SKM-1 treated with dmso at 0.1 percent for 144 hours (cell line): ENCODE results near the gene ATG16L1.

Experiments
- DNase-seq: peaks from one replicate; lab custom pipeline; 2025; ENCODE audit not compliant: unreplicated experiment; lab: John Stamatoyannopoulos, UW

ATG16L1 gene

DNA sequence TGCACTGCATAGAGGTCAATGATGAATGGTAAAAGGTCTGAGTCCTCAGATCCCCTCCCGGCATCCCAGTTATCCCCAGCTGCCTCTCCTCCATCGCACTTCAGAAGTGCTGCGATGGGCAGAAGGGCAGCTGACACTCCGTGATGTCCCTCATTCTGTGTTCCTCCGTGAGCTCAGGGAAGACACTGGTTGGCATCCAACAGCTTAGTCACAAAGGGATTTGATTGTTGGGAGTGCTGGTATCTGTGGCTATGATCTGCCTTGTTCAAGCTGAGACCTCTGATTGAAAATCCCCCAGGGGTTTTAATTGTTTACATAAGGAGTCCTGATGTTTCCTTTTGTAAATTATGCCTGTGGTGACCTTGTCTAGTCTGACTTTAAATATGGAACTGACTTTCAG lies 37.2 kb downstream of the ATG16L1 start:
- DNase-seq: no peak

DNA sequence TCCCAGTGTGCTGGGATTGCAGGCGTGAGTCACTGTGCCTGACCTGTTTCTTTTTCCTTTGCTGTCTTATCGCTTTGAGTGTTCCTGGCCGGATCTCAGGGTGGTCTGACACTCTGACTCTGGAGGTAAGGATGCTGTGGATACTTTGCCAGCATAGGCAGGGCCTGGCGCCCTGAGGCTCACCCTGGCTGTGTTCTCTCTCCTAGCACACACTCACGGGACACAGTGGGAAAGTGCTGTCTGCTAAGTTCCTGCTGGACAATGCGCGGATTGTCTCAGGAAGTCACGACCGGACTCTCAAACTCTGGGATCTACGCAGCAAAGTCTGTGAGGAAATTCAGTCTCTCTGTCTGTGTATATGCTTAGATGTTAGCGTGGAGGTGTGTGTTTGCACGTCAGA lies 38.2 kb downstream of the ATG16L1 start:
- DNase-seq: no peak

DNA sequence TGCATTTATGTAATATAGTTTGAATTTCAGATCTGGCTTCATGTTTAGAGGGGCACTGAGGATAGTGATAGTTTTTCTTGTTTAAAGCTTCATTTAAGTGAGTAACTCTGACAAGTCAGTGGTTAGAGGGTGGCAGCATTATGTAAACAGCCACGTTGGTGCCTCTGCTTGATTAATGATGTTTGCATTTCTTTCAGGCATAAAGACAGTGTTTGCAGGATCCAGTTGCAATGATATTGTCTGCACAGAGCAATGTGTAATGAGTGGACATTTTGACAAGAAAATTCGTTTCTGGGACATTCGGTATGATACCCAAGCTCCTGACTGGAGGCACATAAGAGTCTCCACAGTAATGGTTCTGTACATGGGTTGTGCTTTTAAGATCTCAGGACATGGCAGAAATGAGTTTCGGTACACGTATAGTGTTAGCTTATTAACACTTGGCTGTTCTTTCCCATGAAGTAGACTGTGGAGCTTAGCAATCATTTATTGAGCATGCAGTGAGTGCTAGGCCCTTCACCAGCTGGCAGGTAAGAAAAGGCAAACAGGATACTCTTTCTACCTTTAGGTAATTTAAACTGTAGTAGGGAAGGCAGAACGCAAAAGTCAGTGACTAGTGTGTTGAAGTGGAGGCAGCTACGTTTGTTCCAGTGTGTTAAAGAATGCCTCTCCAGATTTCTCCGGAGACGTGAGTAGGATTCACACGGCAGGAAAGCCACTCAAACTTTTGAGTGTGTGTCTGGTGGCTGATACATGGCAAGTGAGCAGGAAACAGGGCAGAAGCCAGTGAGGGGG lies 38.8 kb downstream of the ATG16L1 start:
- DNase-seq: no peak

DNA sequence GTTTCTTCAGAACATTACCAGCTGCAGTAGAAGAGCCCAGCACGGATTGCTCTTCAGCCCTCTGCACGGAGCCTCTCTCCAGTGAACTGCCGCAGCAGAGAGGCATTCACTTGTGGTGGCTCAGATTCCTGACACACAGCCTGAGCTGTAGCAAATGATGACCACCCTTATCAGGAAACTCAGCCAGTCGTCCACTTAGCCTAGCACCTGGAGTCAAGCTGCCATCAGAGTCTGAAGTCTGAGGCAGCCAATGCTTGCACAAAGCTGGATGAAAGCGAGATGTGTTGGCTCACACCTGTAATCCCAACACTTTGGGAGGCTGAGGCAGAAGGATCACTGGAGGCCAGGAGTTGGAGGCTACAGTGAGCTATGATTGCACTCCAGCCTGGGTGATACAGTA lies 44.4 kb downstream of the ATG16L1 start:
- no peak for DNase-seq

DNA sequence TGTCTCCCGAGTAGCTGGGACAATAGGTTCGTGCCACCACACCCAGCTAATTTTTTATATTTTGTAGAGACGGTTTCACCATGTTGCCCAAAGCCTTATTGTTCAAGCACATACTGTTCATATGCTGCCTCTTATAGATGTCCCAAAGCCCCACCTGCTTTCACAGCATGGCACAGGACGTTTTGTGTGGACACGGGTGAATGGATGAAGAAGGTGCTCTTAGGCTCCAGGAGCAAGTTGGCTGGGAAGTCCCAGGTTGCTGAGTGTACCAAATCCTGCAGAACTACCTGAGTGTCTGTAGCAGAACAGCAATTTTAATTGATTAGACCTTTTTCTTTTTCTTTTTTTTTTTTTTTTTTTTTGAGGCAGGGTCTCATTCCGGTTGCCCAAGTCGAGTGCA lies 45.6 kb downstream of the ATG16L1 start:
- DNase-seq: no peak

DNA sequence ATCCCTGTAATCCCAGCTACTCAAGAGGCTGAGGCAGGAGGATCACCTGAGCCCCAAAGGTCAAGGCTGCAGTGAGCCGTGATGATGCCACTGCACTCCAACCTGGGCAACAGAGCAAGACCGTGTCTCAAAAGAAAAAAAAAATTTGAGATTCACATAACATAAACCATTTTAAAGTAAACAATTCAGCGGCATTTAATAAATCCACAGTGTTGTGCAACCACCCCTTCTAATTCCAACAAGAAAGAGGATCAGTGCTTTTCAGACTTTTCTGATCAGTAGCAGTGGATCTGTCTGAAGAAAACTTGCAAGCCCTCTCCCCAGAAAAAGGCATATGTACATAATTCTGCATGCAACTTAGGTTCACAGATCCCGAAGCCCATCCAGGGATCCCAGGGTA lies 48.9 kb downstream of the ATG16L1 start:
- no peak for DNase-seq

DNA sequence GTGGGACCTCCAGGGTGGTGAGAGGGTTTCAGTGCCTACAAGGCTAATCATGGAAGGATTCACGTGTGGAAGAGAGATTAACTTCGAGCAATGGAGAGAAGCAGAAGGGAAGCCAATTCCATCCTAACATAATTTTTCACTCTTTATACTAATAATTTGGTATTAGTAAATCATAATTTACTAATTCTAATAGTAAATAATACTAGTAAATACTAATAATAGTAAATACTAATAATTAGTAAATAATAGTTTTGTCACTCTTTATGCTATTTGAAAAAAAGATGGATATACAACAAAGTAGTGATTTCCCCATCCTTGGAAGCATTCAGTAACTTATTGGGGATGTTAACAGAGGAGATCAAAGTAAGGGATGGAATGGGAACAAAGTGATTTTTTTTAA lies 49.8 kb downstream of the ATG16L1 start:
- no peak for DNase-seq

DNA sequence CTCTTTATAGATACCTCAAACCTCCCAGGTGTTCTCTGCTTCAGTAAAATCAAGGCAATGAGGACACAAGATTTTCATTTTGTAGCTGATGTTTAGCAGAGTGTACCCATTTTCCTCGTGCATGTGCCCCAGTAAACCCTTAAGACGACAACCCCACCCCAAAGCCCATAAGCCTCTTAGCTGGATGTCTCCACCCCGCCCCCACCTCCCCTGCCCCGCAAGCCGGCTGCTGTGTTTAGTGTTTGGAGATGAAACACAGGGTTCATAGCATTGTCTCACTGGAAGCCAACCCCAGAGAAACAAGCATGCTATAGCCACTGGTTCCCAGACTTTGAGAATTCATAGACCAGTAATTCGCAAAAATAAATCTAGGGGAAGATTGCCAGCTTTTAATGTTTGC lies 50.3 kb downstream of the ATG16L1 start:
- no peak for DNase-seq

DNA sequence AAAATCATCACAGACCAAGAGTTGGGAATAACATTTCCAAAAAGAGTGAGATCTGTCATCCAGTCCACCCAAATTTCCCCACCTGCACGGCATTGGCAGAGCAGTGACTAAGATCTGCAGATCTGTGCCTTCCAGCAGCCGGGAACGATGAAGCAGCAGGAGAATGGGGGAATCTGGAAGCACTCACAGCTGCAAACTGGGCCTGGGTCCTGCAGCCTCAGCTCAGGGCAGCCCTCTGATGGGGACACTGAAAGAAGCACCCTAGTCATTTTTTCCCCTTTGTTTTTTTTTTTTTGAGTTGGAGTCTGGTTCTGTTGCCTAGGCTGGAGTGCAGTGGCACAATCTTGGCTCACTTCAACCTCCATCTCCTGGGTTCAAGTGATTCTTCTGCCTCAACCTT lies 51.8 kb downstream of the ATG16L1 start:
- no peak for DNase-seq

DNA sequence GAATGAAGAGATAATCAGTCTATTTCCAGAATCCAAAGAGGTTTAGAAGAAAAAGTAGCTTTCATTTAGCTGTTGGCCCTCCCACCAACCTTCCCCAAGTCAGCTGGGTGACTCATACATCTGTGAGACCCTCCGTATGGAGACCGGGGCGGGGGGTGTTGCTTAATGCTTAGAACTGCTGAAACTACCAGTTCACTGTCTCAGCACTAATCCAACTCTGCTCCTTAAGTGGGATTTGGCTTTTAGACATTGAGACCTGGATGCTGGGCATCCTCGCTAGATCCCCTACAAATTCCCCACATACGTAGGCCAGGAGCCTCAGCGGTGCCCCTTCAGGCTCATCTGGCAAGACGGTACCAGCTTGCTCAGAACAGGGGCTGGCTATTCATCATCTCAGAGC lies 56.1 kb downstream of the ATG16L1 start, which contains the start of gene SAG:
SAG (plus strand) TSS at position 252 of the 400 bp plus-strand sequence. CDS start 1,374 bp downstream, outside the sequence.
- no peak for DNase-seq

DNA sequence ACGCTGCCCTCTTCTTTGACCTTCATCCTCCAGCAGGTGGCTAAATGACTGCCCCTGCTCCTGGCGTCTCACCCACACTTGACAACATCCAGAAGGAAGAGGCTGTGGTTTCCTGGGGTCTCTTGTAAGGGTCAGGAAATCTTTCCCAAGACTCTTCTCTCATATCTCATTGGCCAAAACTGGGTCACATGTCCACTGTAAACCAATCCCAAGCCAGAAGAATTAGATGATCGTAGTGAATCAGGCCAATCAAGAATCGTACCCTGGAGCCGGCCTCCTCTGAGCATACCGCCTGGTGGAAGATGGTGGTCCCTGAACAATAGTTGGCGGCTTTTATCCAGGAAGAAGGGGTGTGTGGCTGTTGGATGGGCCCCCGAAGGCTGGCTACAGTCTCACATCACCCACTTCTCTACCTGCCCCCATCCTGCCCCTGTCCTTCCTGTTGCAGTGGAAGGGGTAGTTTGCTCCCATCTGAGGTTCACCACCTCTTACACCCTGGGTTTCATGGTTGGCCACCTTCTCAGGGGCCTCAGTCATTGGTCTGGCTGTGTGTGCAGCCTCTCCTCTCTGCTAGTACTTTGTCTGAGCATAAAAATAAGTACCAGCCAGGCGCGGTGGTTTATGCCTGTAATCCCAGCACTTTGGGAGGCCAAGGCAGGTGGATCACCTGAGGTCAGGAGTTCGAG lies 59.9 kb downstream of the ATG16L1 start:
- DNase-seq: no peak

DNA sequence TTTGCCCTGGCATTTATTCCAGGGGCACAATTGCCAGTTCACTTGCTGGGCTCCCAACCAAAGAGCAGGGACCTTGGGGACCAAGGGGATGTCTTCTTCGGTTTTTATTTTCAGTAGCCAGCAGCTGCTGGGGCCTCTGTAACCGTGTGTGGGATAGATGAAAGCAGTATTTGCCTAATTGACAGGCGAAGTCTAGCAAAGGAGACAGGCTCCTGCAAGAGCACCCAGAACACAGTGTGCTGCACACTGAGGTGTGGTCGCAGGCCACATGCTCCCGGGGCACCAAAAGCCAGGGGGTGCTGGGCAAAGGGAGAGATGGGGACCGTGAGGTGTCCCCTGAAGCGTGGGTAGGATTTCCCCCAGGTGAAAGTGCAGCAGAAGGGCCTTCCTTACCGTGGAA lies 61.4 kb downstream of the ATG16L1 start:
- DNase-seq: no peak

DNA sequence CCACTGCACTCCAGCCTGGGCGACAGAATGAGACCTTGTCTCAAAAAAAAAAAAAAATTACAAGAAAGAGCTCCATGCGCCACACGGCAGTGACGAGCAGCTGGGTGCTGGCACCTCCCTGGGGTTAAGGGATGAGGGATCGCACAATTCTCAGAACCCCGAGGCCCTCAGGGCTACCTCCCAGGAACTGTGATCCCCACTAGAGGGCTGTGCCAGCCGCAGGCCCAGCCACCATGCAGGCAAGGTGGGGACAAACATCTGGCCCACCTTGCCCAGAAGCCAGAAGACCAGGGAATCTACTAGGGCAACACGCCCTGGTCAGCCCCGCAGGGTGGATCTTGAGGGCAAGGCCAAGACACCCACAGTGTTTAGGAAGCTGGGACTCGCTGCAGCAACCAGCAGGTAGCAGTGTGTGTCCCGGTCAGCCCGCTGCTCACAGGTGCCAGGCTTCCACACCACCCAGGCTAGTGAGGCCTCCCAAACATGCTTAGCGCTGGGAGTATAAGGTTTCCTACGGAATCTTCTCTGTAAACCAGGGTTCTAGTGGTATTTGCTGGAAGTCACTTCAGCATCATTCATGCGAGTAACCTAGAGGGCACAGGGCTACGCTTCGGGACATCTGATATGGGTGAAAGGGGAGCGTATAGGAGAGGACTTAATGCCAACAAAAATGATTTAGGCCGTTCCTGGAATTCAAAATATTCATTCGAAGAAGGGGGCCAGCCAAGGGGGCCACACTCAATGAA lies 62.9 kb downstream of the ATG16L1 start:
- no peak for DNase-seq

DNA sequence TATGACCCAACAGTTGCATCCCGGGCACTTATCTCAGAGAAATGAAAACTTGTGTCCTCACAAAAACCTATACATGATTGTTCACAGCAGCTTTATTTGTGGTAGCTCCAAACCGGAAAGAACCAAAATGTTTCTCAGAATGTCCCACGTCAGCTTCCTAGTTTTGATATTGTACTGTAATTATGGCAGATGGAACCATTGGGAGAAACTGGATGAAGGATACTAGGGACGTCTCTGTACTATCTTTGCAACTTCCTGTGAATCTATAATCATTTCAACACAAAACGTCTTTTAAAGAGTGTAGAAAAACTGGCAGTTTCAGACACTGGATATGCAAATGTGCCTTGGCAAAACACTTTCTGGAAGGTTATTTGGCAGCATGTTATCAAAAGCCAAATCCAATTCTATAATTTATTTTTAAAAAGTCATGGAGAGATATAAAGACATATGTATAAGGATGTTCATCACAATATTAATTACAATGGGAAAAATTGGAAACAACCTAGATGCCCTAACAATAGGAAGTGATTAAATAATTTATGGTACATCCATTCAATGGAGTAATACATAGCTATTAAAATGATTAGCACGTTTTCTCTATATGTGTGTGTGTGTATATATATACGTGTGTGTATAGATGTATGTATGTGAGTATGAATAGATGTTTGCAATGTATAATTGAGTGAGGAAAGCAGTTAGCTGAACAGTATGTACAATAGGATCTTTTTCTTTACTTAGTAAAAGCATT lies 65.9 kb downstream of the ATG16L1 start:
- DNase-seq: no peak

DNA sequence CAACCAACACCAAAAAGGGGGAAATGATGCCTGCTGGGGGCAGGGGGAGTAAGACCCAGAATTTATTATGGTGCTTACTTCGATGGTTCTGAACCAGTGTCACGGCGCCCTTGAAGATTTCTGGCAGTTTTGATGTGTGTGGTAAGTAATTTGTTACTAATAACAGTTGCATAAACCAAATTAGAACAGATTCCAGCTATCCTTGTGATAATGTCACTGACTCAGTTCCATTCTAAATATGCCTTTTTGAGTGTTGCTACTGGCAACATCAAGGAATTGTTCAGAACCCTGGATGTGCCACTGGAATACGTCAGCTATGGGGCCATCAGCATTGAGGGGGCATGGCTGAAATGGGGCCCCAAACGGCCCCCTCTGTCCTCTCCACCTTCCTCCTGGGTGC lies 67.8 kb downstream of the ATG16L1 start:
- no peak for DNase-seq

DNA sequence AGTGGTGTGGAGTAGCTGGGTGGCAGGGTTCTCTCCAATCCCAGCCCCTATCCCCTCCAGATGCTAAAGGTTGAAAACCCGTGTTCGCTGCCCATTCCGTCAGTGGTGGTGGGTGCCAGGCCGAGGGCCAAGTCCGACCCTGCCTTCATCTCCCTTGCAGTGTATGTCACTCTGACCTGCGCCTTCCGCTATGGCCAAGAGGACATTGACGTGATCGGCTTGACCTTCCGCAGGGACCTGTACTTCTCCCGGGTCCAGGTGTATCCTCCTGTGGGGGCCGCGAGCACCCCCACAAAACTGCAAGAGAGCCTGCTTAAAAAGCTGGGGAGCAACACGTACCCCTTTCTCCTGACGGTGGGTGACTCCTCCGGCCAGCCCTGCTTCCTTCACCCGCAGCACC lies 69.0 kb downstream of the ATG16L1 start:
- no peak for DNase-seq

DNA sequence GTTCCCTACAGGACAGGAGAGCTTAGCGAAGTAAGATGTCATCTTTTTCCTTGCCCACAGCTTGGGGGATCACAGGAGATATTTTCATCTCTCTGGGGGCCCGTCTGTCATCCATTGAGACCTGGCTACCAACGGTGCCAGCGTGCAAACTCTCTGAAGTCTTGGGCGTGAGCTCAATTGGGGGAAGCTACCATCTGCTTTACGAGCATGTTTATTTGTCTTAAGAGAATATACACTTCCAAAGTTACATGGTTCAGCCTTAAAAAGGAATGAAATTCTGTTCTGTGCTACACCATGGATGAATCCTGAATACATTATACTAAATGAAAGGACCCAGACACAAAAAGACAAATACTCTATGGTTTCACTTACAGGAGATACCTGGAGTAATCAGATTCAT lies 69.7 kb downstream of the ATG16L1 start:
- DNase-seq: no peak

DNA sequence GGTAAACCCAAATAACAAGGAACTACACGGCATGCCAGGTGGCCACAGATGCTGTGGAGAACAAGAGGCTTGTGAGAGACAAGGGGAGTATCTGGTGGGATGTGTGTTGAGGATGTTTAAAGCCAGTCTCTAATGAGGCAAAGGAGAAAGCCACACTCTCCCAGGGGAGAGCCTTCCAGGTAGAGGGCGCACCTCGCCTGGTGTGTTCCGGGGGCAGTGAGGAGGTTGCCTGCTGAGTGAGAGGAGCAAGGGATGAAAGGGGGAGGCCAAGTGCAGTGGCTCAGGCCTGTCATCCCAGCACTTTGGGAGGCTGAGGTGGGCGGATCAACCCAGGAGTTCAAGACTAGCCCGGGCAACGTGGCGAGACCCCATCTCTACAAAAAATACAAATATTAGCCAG lies 72.4 kb downstream of the ATG16L1 start:
- no peak for DNase-seq

DNA sequence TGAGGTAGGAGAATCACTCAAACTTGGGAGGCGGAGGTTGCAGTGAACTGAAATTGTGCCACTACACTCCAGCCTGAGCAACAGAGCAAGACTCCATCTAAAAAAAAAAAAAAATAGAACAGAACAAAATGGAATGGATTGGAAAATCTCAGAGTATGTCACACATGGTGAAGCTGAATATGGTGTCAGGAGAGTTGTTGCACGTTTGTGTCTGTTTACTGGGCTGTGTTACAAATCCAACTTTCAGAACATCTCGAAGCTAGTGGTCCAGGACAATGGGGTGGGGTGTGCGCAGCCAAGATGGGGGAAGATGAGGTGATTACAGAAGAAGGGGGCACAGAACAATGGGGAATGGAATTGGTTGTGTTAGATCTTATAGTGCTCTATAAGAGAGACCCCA lies 73.8 kb downstream of the ATG16L1 start:
- DNase-seq: no peak

DNA sequence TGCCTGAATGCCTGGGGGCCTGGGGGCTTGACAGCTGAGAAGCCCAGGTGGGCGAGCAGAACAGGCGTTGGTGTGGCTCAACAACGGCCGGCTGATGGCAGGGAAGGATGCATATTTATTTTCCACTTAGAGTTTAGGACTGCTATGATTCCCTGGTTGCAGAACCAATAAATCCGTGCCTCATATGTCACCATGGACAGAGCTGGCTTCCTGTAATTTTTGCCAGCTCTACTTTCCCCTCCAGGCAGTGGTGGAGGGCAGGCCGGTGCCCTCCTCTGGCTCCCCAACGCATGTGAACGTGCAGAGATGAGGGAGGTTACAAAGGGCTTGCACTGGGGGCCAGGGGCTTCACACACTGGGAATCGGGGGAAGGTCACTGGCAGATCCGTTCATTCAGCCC lies 74.3 kb downstream of the ATG16L1 start:
- DNase-seq: no peak

DNA sequence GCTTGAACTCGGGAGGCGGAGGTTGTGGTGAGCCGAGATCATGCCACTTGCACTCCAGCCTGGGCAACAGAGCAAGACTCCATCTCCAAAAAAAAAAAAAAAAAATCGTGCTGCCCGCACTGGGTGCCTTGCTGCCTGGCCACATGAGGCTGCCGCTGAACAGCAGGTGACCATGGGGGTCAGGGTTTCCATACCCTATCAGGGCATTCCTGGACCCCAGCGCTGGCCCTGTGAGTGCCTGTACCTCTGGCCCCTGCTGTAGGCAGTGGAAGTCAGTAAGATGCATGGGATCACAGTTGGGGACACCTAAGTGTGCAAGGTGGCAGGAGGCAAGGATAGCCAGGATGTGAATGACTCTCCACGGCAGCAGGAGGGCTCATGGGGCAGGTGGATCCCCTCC lies 75.0 kb downstream of the ATG16L1 start:
- DNase-seq: no peak
